Nephron (organoid): Measurements from ENCODE around the gene TMEM88.

Experiments used
- H3K27ac Mint-ChIP-seq, 3 experiments: 2 replicates each; pipeline ENCODE4 v1.8.0; 2020; ENCODE audit warnings: mixed read lengths in 3 of 3, mild to moderate bottlenecking in 2 of 3, moderate library complexity in 1 of 3
- H3K27me3 Mint-ChIP-seq: 2 replicates; pipeline ENCODE4 v1.8.0; 2021; ENCODE audit warnings: low read depth, mild to moderate bottlenecking, moderate library complexity, mixed read lengths
- H3K36me3 Mint-ChIP-seq: 2 replicates; pipeline ENCODE4 v1.8.0; 2020; ENCODE audit warnings: low read depth, mixed read lengths
- H3K4me1 Mint-ChIP-seq: 2 replicates; pipeline ENCODE4 v1.8.0; 2020; ENCODE audit warnings: mixed read lengths
- H3K4me3 Mint-ChIP-seq, 3 experiments: 2 replicates each; pipeline ENCODE4 v1.8.0; 2020; ENCODE audit warnings: mild to moderate bottlenecking in 3 of 3, mixed read lengths in 3 of 3, moderate library complexity in 2 of 3
- H3K9me3 Mint-ChIP-seq: 2 replicates; pipeline ENCODE4 v1.8.0; 2020; ENCODE audit warnings: mixed read lengths
- CTCF ChIP-seq, 3 experiments: fragments of 200-600 bp; sonication (generic); IDR thresholded peaks; one replicate each; pipeline ENCODE4 v1.5.0; 2021; ENCODE audit warnings: antibody characterized with exemption in 3 of 3; ENCODE audit not compliant: unreplicated experiment in 3 of 3

The TMEM88 gene

GRCh38 chr17:7830616-7831015 lies 24.2 kb upstream of the TMEM88 start:
- no peaks in the 10 kb centered on the region for H3K36me3 Mint-ChIP-seq
- H3K9me3 Mint-ChIP-seq: no peaks in the 10 kb centered on the region
- no peak overlapping the region for H3K4me3 Mint-ChIP-seq
- H3K27me3 Mint-ChIP-seq: peaks cover 41% of the 10 kb centered on the region
- no peak overlapping the region for H3K27ac Mint-ChIP-seq
- no peak for TF ChIP-seq CTCF (IDR thresholded peaks at IDR 0.05; ENCODE audit: unreplicated experiment in 3 of 3)
- H3K4me1 Mint-ChIP-seq: peaks cover 8% of the 10 kb centered on the region

- Mint-ChIP-seq H3K9me3 (no peaks in the 10 kb centered on the region), H3K36me3 (no peaks in the 10 kb centered on the region), H3K4me3 (no peak overlapping the region), H3K27ac (peak overlapping the region in 1 of 3 experiments; percentile 82), H3K4me1 (peaks cover 8% of the 10 kb centered on the region), H3K27me3 (peaks cover 40% of the 10 kb centered on the region)
- no peak for TF ChIP-seq CTCF (IDR thresholded peaks at IDR 0.05; ENCODE audit: unreplicated experiment in 3 of 3)
Observed at GRCh38 chr17:7831233-7831632, 23.6 kb upstream of the TMEM88 start.

- H3K9me3 Mint-ChIP-seq: no peaks in the 10 kb centered on the region
- H3K27me3 Mint-ChIP-seq: peaks cover 31% of the 10 kb centered on the region
- no peak for TF ChIP-seq CTCF (IDR thresholded peaks at IDR 0.05; ENCODE audit: unreplicated experiment in 3 of 3)
- H3K36me3 Mint-ChIP-seq: no peaks in the 10 kb centered on the region
- H3K27ac Mint-ChIP-seq: peak overlapping the region in 1 of 3 experiments; percentile 13
- peaks cover 16% of the 10 kb centered on the region for H3K4me1 Mint-ChIP-seq
- peak overlapping the region; percentile 25 to 94 (median 45) for H3K4me3 Mint-ChIP-seq
Observed at GRCh38 chr17:7832431-7832830, 22.4 kb upstream of the TMEM88 start.

GRCh38 chr17:7833011-7833794 lies 21.7 kb upstream of the TMEM88 start:
- H3K36me3 Mint-ChIP-seq: no peaks in the 10 kb centered on the region
- peak overlapping the region; percentile 92 to 94 (median 92) for H3K4me3 Mint-ChIP-seq
- H3K27me3 Mint-ChIP-seq: peaks cover 24% of the 10 kb centered on the region

GRCh38 chr17:7833795-7834541 lies 20.9 kb upstream of the TMEM88 start, which contains the start of gene KDM6B:
KDM6B (plus strand) TSS chr17:7834217; CDS start chr17:7845555, 11,338 bp downstream.
- Mint-ChIP-seq H3K9me3 (no peaks in the 10 kb centered on the region), H3K27ac (peak within 1 kb of the TSS; percentile 74 to 99 (median 95)), H3K4me3 (peak within 1 kb of the TSS; percentile 92 to 97 (median 92)), H3K4me1 (peaks cover 28% of the 10 kb centered on the region), H3K27me3 (peaks cover 24% of the 10 kb centered on the region), H3K36me3 (no peaks in the 10 kb centered on the region)
- TF ChIP-seq CTCF (IDR thresholded peaks at IDR 0.05; ENCODE audit: unreplicated experiment in 3 of 3): no peak

More at GRCh38 chr17:7833011-7833794, 21.7 kb upstream of the TMEM88 start:
- no peaks in the 10 kb centered on the region for H3K9me3 Mint-ChIP-seq
- H3K27ac Mint-ChIP-seq: peak overlapping the region in 2 of 3 experiments; percentile 73 to 83
- no peak for TF ChIP-seq CTCF (IDR thresholded peaks at IDR 0.05; ENCODE audit: unreplicated experiment in 3 of 3)
- peaks cover 20% of the 10 kb centered on the region for H3K4me1 Mint-ChIP-seq
